Body of pancreas (tissue), 4 donors: Measurements from ENCODE around the gene RERGL. TPM values are rescaled to one million over a fixed set of nuclear protein-coding genes. Genes with fewer than 3 reads are reported as not detected.

Experiments used
- ATAC-seq: fragments of 150-250 bp; one replicate; pipeline ENCODE4 v1.9.1; 2016
- DNase-seq, 4 donors: peaks; one replicate each; pipeline ENCODE4 v3.0.0-alpha.2; 2019
- H3K27ac ChIP-seq, 4 donors: fragments of 200-600 bp; sonication (generic); 1 replicate in 3 of 4; 2 replicates in 1 of 4; pipeline versions ENCODE4 v1.5.1 to v1.6.1; 2016 to 2019; ENCODE audit warnings: mild to moderate bottlenecking in 1 of 4, mixed read lengths in 1 of 4, moderate library complexity in 1 of 4
- H3K27me3 ChIP-seq, 2 donors: fragments of 200-600 bp; sonication (generic); one replicate each; pipeline ENCODE4 v1.6.0; 2016; ENCODE audit warnings: mild to moderate bottlenecking in 1 of 2
- H3K36me3 ChIP-seq, 2 donors: fragments of 200-600 bp; sonication (generic); replicated peaks in 1 of 2; 2 replicates each; pipeline ENCODE4 v1.5.1; 2016; ENCODE audit warnings: low read depth in 2 of 2; ENCODE audit not compliant: insufficient read depth in 1 of 2
- H3K4me1 ChIP-seq: fragments of 200-600 bp; sonication (generic); one replicate; pipeline ENCODE4 v1.6.0; 2016
- H3K4me3 ChIP-seq, 2 donors: fragments of 200-600 bp; sonication (generic); 1 replicate in 1 of 2; 2 replicates in 1 of 2; pipeline ENCODE4 v1.5.1; 2016 to 2019
- H3K9me3 ChIP-seq, 3 donors: fragments of 200-600 bp; sonication (generic); 1 replicate in 2 of 3; 2 replicates in 1 of 3; pipeline ENCODE4 v1.5.1; 2016
- POLR2A ChIP-seq, 3 donors: fragments of 450-650 bp; IDR thresholded peaks; one replicate each; pipeline ENCODE4 v1.6.1; 2016; ENCODE audit warnings: antibody characterized with exemption in 3 of 3, mild to moderate bottlenecking in 2 of 3
- WGBS, 2 donors: methylation state at CpG; one replicate each; pipeline ENCODE4 v1.1.5; 2017; 5-methylcytosine and 5-hydroxymethylcytosine counted together
- intact Hi-C: fragments of 100-400 bp; cut with DNase I; formaldehyde crosslinking; loops from one replicate; pipeline ENCODE4 v1.15.1; 2023
- total RNA-seq, 2 donors: library from RNA; depleted of rRNA; stranded (reverse); fragments of >200 nt; gene quantifications; one replicate each; pipeline ENCODE4 v1.1.0, GENCODE V29; 2016
- TF ChIP-seq, protein P1 (sequence below), 7 experiments: fragments of 450-650 bp in 4 of 7; fragments of 200-600 bp in 3 of 7; sonication (generic) in 3 of 7; IDR thresholded peaks; one replicate each; pipeline ENCODE4 v1.5.1; 2016 to 2019; ENCODE audit warnings: antibody characterized with exemption in 7 of 7

The RERGL gene, protein sequence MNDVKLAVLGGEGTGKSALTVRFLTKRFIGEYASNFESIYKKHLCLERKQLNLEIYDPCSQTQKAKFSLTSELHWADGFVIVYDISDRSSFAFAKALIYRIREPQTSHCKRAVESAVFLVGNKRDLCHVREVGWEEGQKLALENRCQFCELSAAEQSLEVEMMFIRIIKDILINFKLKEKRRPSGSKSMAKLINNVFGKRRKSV
- 1 to 10 TPM in 1 of 2 donors, not detected in 1; 3.9 TPM for total RNA-seq

DNA sequence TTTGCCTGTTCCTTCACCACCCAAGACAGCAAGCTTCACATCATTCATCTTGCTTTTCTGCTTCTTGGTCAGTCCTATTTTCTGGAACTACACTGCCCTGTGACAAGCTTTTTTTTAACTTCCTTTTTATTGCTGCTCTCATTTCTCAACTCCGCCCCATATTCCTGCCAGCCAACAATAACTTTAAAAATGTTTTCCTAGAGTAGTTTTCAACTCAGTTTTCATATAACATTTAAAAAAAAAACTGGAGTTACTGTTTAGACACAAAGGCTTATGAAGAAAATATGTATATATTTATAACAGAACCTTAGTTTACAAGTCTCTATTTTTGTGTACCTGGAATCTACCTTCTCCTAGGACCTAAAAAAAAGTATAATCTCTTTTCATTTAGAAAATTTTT, at the start of gene RERGL:
TSS of gene RERGL (minus strand) at position 101 of the 400 bp plus-strand sequence. CDS start at position 48, 53 bp downstream.
- Histone ChIP-seq H3K4me3 (no peak within 1 kb of the TSS), H3K36me3 (no peaks in the 10 kb centered on the region), H3K27me3 (no peaks in the 10 kb centered on the region), H3K9me3 (no peaks in the 10 kb centered on the region), H3K27ac (no peak within 1 kb of the TSS), H3K4me1 (no peaks in the 10 kb centered on the region)
- ATAC-seq, result no peak
- 57 to 64% methylated on average over 1 of the region's 1 CpG for WGBS, 2 donors
- TF ChIP-seq POLR2A (IDR thresholded peaks at IDR 0.05), result no peak
- TF ChIP-seq, protein P1, sequence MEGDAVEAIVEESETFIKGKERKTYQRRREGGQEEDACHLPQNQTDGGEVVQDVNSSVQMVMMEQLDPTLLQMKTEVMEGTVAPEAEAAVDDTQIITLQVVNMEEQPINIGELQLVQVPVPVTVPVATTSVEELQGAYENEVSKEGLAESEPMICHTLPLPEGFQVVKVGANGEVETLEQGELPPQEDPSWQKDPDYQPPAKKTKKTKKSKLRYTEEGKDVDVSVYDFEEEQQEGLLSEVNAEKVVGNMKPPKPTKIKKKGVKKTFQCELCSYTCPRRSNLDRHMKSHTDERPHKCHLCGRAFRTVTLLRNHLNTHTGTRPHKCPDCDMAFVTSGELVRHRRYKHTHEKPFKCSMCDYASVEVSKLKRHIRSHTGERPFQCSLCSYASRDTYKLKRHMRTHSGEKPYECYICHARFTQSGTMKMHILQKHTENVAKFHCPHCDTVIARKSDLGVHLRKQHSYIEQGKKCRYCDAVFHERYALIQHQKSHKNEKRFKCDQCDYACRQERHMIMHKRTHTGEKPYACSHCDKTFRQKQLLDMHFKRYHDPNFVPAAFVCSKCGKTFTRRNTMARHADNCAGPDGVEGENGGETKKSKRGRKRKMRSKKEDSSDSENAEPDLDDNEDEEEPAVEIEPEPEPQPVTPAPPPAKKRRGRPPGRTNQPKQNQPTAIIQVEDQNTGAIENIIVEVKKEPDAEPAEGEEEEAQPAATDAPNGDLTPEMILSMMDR (IDR thresholded peaks at IDR 0.05), result no peak
- no peak for DNase-seq
- intact Hi-C loops, result no loop called here

DNA sequence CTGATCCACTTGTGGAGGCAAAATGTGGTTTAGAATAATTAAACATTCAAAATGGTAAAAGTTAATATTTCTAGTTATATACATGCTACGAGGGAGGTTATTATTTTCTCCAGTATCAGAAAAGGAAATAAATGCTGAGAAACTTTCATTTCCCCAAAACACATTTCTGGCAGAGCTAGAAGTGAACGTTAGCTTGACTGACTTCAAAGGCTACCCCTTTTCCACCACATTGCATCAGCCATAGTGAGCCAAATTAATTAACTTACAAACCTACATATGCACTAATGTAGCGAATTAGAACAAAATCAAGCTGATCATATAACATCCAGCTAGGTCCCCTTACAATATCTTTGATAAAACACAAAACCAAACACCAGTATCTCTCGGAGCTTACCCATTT, 49.3 kb upstream of the RERGL start:
- Histone ChIP-seq H3K27me3 (no peaks in the 10 kb centered on the region), H3K4me3 (no peak overlapping the region), H3K9me3 (no peaks in the 10 kb centered on the region), H3K27ac (no peak overlapping the region), H3K36me3 (no peaks in the 10 kb centered on the region), H3K4me1 (no peaks in the 10 kb centered on the region)
- 56 to 59% methylated on average over 4 of the region's 4 CpGs for WGBS, 2 donors
- DNase-seq, result no peak
- TF ChIP-seq POLR2A (IDR thresholded peaks at IDR 0.05), result no peak
- TF ChIP-seq, protein P1 (IDR thresholded peaks at IDR 0.05), result no peak
- no peak for ATAC-seq
- intact Hi-C loops, result no loop called here

DNA sequence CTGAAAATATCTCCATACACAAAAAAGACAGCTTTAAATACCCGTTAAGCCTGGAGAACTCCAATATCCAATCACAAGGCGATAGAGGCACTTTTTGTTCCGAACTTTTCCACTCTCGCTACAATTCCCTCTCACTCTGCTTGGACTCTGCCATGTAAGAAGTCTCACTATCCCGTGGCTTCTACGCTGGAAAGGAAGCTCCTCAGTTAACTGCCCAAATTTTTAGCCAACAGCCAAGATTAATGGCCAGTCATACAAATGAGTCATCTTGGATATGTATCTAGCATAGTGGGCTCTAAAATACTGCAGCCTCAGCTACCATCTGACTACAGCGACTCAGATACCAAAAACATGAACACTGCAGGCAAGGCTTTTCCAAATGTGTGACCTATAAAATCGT, 45.5 kb upstream of the RERGL start:
- TF ChIP-seq POLR2A (IDR thresholded peaks at IDR 0.05), result no peak
- TF ChIP-seq, protein P1 (IDR thresholded peaks at IDR 0.05), result no peak
- Histone ChIP-seq H3K4me3 (no peak overlapping the region), H3K36me3 (no peaks in the 10 kb centered on the region), H3K27ac (no peak overlapping the region), H3K4me1 (no peaks in the 10 kb centered on the region), H3K27me3 (no peaks in the 10 kb centered on the region), H3K9me3 (no peaks in the 10 kb centered on the region)
- DNase-seq, result no peak
- WGBS, 2 donors, result 70 to 75% methylated on average over 8 of the region's 8 CpGs
- intact Hi-C loops, result no loop called here
- no peak for ATAC-seq

DNA sequence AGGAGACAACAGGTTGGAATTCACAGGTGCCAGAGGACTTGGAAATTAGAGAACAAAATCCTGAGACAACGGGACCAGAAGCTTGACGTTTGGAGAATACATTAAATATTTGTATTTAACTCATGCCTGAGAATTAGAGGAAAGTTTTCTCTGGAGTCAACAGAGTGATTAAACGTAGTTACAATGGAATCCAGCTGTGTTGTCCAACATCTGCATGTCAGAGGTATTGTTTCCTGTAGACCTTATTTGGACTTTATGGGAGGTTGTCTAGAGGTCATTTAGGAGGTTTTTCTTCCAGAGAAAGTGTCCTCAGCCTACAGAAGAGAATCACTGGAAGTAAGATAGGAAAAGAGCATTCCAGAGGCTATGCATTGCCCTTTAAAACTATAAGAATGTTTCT, 45.1 kb upstream of the RERGL start:
- intact Hi-C loops, result no loop called here
- H3K36me3 ChIP-seq, result no peaks in the 10 kb centered on the region
- DNase-seq (no peak), ATAC-seq (no peak)
- H3K4me3 ChIP-seq, result no peak overlapping the region
- no peak for TF ChIP-seq POLR2A (IDR thresholded peaks at IDR 0.05)
- TF ChIP-seq, protein P1 (IDR thresholded peaks at IDR 0.05), result no peak
- H3K9me3 ChIP-seq, result no peaks in the 10 kb centered on the region
- WGBS, 2 donors, result 30 to 45% methylated on average over 3 of the region's 3 CpGs
- H3K27ac ChIP-seq, result no peak overlapping the region
- no peaks in the 10 kb centered on the region for H3K4me1 ChIP-seq
- H3K27me3 ChIP-seq, result no peaks in the 10 kb centered on the region

DNA sequence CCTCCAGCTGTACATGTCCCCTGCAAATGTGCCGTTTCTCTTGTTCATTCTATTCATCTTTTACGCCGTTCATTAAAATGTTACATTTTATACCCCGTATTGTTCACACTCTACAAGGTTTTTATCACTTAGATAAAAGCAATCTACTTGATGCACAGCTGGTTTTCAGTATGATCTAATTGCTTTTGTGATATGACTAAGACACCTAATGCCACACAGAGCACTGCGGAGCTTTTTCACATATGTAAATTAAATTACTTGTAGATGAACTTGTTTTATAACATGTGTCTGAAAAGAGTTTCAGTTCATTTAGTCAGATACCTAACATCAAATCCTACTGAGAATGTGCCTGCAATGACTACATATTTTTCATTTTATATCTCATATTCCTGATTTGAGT, 40.9 kb upstream of the RERGL start:
- 67 to 85% methylated on average over 5 of the region's 5 CpGs for WGBS, 2 donors
- Histone ChIP-seq H3K4me1 (no peaks in the 10 kb centered on the region), H3K36me3 (no peaks in the 10 kb centered on the region), H3K4me3 (no peak overlapping the region), H3K9me3 (peaks cover 0 to 7% (median 0%) of the 10 kb centered on the region in 3 donors), H3K27me3 (no peaks in the 10 kb centered on the region), H3K27ac (no peak overlapping the region)
- intact Hi-C loops, result no loop called here
- no peak for DNase-seq
- ATAC-seq, result no peak
- TF ChIP-seq POLR2A (IDR thresholded peaks at IDR 0.05), result no peak
- TF ChIP-seq, protein P1 (IDR thresholded peaks at IDR 0.05), result no peak
